ENCODE data around the gene ZNF646.

The ZNF646 gene

DNA sequence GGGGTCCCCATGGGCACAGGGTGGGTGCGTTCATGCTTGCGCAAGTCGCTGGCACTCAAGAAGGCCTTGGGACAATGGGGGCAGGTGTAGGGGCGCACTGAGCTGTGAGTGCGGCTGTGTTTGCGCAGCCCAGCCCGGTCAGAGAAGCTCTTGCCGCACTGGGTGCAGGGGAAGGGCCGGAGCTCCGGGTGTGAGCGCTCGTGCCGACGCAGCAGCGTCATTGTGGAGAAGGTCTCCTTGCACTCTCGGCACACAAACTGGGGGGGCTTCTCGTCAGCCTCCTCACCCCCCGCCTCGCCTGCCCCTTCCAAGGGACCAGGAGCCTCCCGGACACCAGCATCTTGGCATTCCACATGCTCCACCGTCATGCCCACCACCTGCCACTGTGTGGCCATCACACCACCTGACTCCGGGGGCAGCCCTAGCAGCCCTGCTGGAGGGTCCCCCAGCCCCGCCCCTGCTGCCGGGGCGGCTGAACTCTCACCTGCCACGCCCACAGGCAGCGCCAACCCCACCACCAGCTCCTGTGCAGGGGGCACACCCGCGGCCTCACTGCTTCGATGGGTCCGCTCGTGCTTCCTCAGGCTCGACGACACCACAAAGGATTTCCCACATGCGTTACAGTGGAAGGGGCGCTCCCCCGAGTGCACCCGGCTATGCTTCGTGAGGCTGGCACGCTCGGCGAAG, 13.0 kb upstream of the ZNF646 start:
- TF ChIP-seq CTCF (IDR thresholded peaks at IDR 0.05; ENCODE audit: low read depth, low read length) (no peak), POLR2A (IDR thresholded peaks at IDR 0.05; ENCODE audit: extremely low read depth, insufficient read length) (no peak), MYC (IDR thresholded peaks at IDR 0.05; ENCODE audit: low read depth, low read length) (no peak)
- TF ChIP-seq, protein P1, sequence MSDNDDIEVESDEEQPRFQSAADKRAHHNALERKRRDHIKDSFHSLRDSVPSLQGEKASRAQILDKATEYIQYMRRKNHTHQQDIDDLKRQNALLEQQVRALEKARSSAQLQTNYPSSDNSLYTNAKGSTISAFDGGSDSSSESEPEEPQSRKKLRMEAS (IDR thresholded peaks at IDR 0.05; ENCODE audit: low read depth, low read length), result no peak
- no peak for DNase-seq (ENCODE audit: low read depth)
- no peak overlapping the region for H3K4me3 ChIP-seq (ENCODE audit: low read depth, low read length)

- H3K4me3 ChIP-seq (ENCODE audit: low read depth, low read length), result no peak overlapping the region
- TF ChIP-seq MYC (IDR thresholded peaks at IDR 0.05; ENCODE audit: low read depth, low read length) (no peak), CTCF (IDR thresholded peaks at IDR 0.05; ENCODE audit: low read depth, low read length) (no peak), POLR2A (IDR thresholded peaks at IDR 0.05; ENCODE audit: extremely low read depth, insufficient read length) (no peak)
- TF ChIP-seq, protein P1 (IDR thresholded peaks at IDR 0.05; ENCODE audit: low read depth, low read length), result no peak
- DNase-seq (ENCODE audit: low read depth), result no peak
These were observed 12.3 kb upstream of the ZNF646 start for GRCh38 chr16:31061813-31062440.

DNA sequence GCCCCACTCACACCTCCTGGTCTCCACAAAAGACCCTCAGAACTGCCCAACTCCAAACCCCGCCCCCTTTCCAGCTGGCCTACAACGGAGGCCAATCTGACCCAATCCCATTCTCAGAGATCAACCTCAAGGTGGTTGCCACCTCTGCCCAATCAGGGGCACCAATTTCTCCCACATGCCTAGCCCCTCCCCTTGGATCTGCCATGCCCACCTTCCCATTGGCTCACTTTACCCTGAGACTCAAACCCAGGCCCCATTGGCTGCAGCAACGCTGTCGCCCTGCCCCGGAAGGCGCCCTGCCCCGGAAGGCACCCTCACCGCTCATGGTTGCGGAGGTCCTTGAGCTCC, 10.8 kb upstream of the ZNF646 start:
- no peak for DNase-seq (ENCODE audit: low read depth)
- no peak overlapping the region for H3K4me3 ChIP-seq (ENCODE audit: low read depth, low read length)
- TF ChIP-seq POLR2A (IDR thresholded peaks at IDR 0.05; ENCODE audit: extremely low read depth, insufficient read length), result no peak

GRCh38 chr16:31063843-31064611, 10.2 kb upstream of the ZNF646 start:
- TF ChIP-seq CTCF (IDR thresholded peaks at IDR 0.05; ENCODE audit: low read depth, low read length), result no peak
- no peak overlapping the region for H3K4me3 ChIP-seq (ENCODE audit: low read depth, low read length)
- DNase-seq (ENCODE audit: low read depth), result no peak

DNA sequence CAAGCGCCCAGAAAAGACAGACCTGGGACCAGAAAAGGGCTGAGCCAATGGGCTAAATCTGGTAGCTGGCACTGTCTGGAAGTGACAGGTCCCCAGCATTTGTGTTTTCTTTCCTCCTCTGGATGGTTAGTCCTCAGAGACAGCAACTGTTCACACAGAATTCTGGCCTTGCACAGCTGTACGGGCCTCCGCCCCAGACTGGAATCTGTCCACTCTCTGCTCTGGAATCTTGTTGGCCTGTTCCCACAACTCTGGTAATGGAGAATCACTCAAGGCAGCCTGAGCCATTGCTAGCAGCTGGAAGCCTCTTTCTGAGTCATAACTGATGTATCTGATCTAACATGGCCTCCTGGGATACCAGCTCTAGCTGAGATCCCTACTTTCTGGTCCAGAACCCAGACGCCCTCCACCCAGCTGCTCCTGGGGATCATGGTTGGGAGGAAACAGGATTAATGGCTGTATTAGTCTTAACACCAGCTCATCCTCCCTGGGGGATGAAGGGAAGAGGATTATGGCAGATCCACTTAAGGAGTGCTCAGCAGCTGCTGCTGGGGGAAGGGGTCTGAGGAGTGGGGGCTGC, 9.2 kb upstream of the ZNF646 start:
- no peak for TF ChIP-seq MYC (IDR thresholded peaks at IDR 0.05; ENCODE audit: low read depth, low read length)
- TF ChIP-seq, protein P1 (IDR thresholded peaks at IDR 0.05; ENCODE audit: low read depth, low read length), result no peak
- no peak for TF ChIP-seq POLR2A (IDR thresholded peaks at IDR 0.05; ENCODE audit: extremely low read depth, insufficient read length)
- TF ChIP-seq CTCF (IDR thresholded peaks at IDR 0.05; ENCODE audit: low read depth, low read length), result no peak
- no peak for DNase-seq (ENCODE audit: low read depth)
- H3K4me3 ChIP-seq (ENCODE audit: low read depth, low read length), result no peak overlapping the region

- H3K4me3 ChIP-seq (ENCODE audit: low read depth, low read length), result no peak overlapping the region
- no peak for DNase-seq (ENCODE audit: low read depth)
- no peak for TF ChIP-seq MYC (IDR thresholded peaks at IDR 0.05; ENCODE audit: low read depth, low read length)
These were observed 6.9 kb upstream of the ZNF646 start for GRCh38 chr16:31067342-31067741.
